Liver (tissue), 9 donors: ENCODE data around the gene RBM15. TPM values are rescaled to one million over a fixed set of nuclear protein-coding genes. Genes with fewer than 3 reads are reported as not detected.
A peak's percentile ranks its signal among the peaks of the same experiment; 100 is the strongest.

Experiments used
- DNase-seq: peaks from one replicate; pipeline ENCODE4 v3.0.0-alpha.2; 2017; ENCODE audit warnings: low spot score
- H3K27ac ChIP-seq, 2 donors: one replicate each; pipeline ENCODE4 v1.7.0; 2013; ENCODE audit warnings: inconsistent platforms in 2 of 2, low read length in 2 of 2, control low read depth in 1 of 2, low read depth in 1 of 2, mild to moderate bottlenecking in 1 of 2
- H3K27me3 ChIP-seq, 4 donors: one replicate each; pipeline versions ENCODE4 v1.6.1 to v1.7.0; 2013; ENCODE audit warnings: low read length in 3 of 4, inconsistent platforms in 1 of 4, mild to moderate bottlenecking in 1 of 4, moderate library complexity in 1 of 4; ENCODE audit not compliant: control insufficient read depth in 4 of 4, insufficient read depth in 4 of 4
- H3K36me3 ChIP-seq, 4 donors: one replicate each; pipeline versions ENCODE4 v1.6.1 to v1.7.0; 2013; ENCODE audit warnings: low read length in 3 of 4, mild to moderate bottlenecking in 3 of 4, low read depth in 1 of 4, moderate library complexity in 1 of 4; ENCODE audit not compliant: control insufficient read depth in 4 of 4, insufficient read depth in 3 of 4
- H3K4me1 ChIP-seq, 4 donors: one replicate each; pipeline versions ENCODE4 v1.6.1 to v1.7.0; 2013; ENCODE audit warnings: low read length in 3 of 4, mild to moderate bottlenecking in 3 of 4, moderate library complexity in 1 of 4; ENCODE audit not compliant: control insufficient read depth in 4 of 4, insufficient read depth in 4 of 4
- H3K4me3 ChIP-seq, 3 donors: one replicate each; pipeline versions ENCODE4 v1.6.1 to v1.7.0; 2013; ENCODE audit warnings: low read length in 3 of 3, control low read depth in 1 of 3, low read depth in 1 of 3, mild to moderate bottlenecking in 1 of 3
- H3K9ac ChIP-seq, 2 donors: one replicate each; pipeline ENCODE4 v1.7.0; 2013; ENCODE audit warnings: low read length in 2 of 2, mild to moderate bottlenecking in 2 of 2, moderate library complexity in 2 of 2, control low read depth in 1 of 2, low read depth in 1 of 2
- H3K9me3 ChIP-seq, 4 donors: one replicate each; pipeline versions ENCODE4 v1.6.1 to v1.7.0; 2013; ENCODE audit warnings: low read length in 3 of 4; ENCODE audit not compliant: control insufficient read depth in 4 of 4
- ATF3 ChIP-seq: IDR thresholded peaks from 2 replicates; pipeline ENCODE4 v1.6.1; 2016; ENCODE audit warnings: antibody characterized with exemption
- EGR1 ChIP-seq, 2 donors: IDR thresholded peaks; 2 replicates each; pipeline ENCODE4 v1.6.1; 2016 to 2018; ENCODE audit warnings: antibody characterized with exemption in 2 of 2, low read depth in 2 of 2
- FOXA1 ChIP-seq: IDR thresholded peaks from 2 replicates; pipeline ENCODE4 v1.6.1; 2016; ENCODE audit warnings: antibody characterized with exemption
- FOXA2 ChIP-seq: IDR thresholded peaks from 2 replicates; pipeline ENCODE4 v1.6.1; 2016; ENCODE audit warnings: antibody characterized with exemption
- GABPA ChIP-seq, 2 donors: IDR thresholded peaks in 1 of 2; conservative IDR thresholded peaks in 1 of 2; 2 replicates each; pipeline ENCODE4 v1.6.1; 2016; ENCODE audit warnings: antibody characterized with exemption in 2 of 2, mild to moderate bottlenecking in 1 of 2, moderate library complexity in 1 of 2
- HNF4A ChIP-seq, 2 donors: conservative IDR thresholded peaks; 2 replicates each; pipeline ENCODE4 v1.6.1; 2016; ENCODE audit warnings: antibody characterized with exemption in 2 of 2, mild to moderate bottlenecking in 2 of 2
- HNF4G ChIP-seq: IDR thresholded peaks from 2 replicates; pipeline ENCODE4 v1.6.1; 2016; ENCODE audit warnings: antibody characterized with exemption
- JUND ChIP-seq, 2 donors: IDR thresholded peaks; 2 replicates each; pipeline ENCODE4 v1.6.1; 2016; ENCODE audit warnings: antibody characterized with exemption in 2 of 2
- NR2F2 ChIP-seq: IDR thresholded peaks from 2 replicates; pipeline ENCODE4 v1.6.1; 2016; ENCODE audit warnings: antibody characterized with exemption
- RAD21 ChIP-seq, 2 donors: IDR thresholded peaks; 2 replicates each; pipeline ENCODE4 v1.6.1; 2016; ENCODE audit warnings: antibody characterized with exemption in 2 of 2, mild to moderate bottlenecking in 2 of 2
- SP1 ChIP-seq: IDR thresholded peaks from 2 replicates; pipeline ENCODE4 v1.6.1; 2018; ENCODE audit warnings: antibody characterized with exemption, mild to moderate bottlenecking
- TAF1 ChIP-seq: conservative IDR thresholded peaks from 2 replicates; pipeline ENCODE4 v1.6.1; 2016; ENCODE audit warnings: antibody characterized with exemption, mild to moderate bottlenecking
- YY1 ChIP-seq: IDR thresholded peaks from 2 replicates; pipeline ENCODE4 v1.6.1; 2016; ENCODE audit warnings: antibody characterized with exemption, mild to moderate bottlenecking
- WGBS: extraction: QIAGEN DNeasy Blood & Tissue Kit; methylation state at CpG from one replicate; pipeline ENCODE4 v1.1.7; 2013; 5-methylcytosine and 5-hydroxymethylcytosine counted together
- polyA plus RNA-seq, 2 donors: library from polyadenylated mRNA; stranded (reverse) in 1 of 2; unstranded in 1 of 2; fragments of 200-250 nt in 1 of 2; fragments of >200 nt in 1 of 2; fragmentation: Nextera tagmentation in 1 of 2; extraction: Ambion mirVana in 1 of 2; gene quantifications; one replicate each; pipeline versions ENCODE4 v1.2.1 to v1.2.3, GENCODE V29; 2013 to 2015
- total RNA-seq, 2 donors: library from RNA; depleted of rRNA; stranded (reverse); fragments of >200 nt; gene quantifications; one replicate each; pipeline ENCODE4 v1.2.3, GENCODE V29; 2014
- TF ChIP-seq, protein P1 (sequence below): IDR thresholded peaks from 2 replicates; pipeline ENCODE4 v1.6.1; 2016; ENCODE audit warnings: antibody characterized with exemption, mild to moderate bottlenecking
- TF ChIP-seq, protein P2 (sequence below): IDR thresholded peaks from 2 replicates; pipeline ENCODE4 v1.6.1; 2016; ENCODE audit warnings: antibody characterized with exemption
- TF ChIP-seq, protein P3 (sequence below): fragments of 150-350 bp; IDR thresholded peaks from 2 replicates; pipeline ENCODE4 v1.5.1; 2017; ENCODE audit warnings: improper control_type of control experiment, low read depth, low read length; ENCODE audit not compliant: missing input control
- TF ChIP-seq, protein P4 (sequence below): IDR thresholded peaks from 2 replicates; pipeline ENCODE4 v1.6.1; 2016; ENCODE audit warnings: antibody characterized with exemption
- donor health status: healthy.
- donor health status: healthy.
- donor health status: healthy.
- donor health status: healthy.
- donor health status: healthy.

Gene RBM15
- total and polyA plus RNA-seq, 4 donors: 2.4 to 34.0 (median 15.0) TPM

DNA sequence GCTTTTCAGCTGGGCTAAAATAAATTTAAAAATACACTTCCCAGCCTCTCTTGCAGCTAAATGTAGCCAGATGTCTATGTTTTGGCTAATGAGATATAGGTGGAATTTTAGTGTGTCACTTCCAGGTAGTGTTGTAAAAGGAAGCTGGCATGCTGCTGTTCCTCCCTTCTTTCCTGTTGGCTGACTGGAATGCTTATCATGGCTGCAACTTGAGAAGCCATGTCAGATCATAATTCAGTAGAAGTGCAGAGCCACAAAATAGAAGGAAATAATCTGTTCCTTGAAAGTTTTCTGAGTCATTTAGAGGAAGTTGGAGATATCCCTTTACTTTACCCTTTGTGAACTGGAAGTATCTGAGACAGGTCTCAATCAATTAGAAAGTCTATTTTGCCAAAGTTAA is 10.9 kb upstream of the RBM15 start:
- Histone ChIP-seq H3K27me3 (no peaks in the 10 kb centered on the region), H3K36me3 (no peaks in the 10 kb centered on the region), H3K9ac (no peak overlapping the region), H3K4me1 (no peaks in the 10 kb centered on the region), H3K27ac (no peak overlapping the region), H3K9me3 (no peaks in the 10 kb centered on the region), H3K4me3 (no peak overlapping the region)
- no peak for TF ChIP-seq ATF3
- no peak for TF ChIP-seq GABPA (IDR thresholded peaks at IDR 0.05 in 1 of 2, conservative IDR thresholded peaks at IDR 0.05 in 1 of 2)
- no peak for DNase-seq

DNA sequence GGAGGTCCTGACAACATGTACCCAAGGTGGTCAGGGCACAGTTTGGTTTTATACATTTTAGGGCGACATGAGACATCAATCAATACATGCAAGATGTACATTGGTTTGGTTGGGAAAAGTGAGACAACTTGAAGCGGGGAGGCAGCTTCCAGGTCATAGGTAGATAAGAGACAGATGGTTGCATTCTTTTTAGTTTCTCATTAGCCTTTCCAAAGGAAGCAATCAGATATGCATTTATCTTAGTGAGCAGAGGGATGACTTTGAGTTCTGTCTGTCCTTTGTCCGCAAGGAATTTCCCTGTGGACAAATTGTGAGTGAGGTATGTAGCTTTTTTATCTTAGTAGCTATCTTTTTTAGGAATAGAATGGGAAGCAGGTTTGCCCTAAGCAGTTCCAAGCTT is 10.5 kb upstream of the RBM15 start:
- DNase-seq: no peak
- Histone ChIP-seq H3K27ac (no peak overlapping the region), H3K4me3 (no peak overlapping the region), H3K27me3 (no peaks in the 10 kb centered on the region), H3K4me1 (no peaks in the 10 kb centered on the region), H3K9ac (no peak overlapping the region), H3K36me3 (no peaks in the 10 kb centered on the region), H3K9me3 (no peaks in the 10 kb centered on the region)
- TF ChIP-seq SP1 (no peak), HNF4G (no peak), TAF1 (no peak)
- TF ChIP-seq, protein P1, sequence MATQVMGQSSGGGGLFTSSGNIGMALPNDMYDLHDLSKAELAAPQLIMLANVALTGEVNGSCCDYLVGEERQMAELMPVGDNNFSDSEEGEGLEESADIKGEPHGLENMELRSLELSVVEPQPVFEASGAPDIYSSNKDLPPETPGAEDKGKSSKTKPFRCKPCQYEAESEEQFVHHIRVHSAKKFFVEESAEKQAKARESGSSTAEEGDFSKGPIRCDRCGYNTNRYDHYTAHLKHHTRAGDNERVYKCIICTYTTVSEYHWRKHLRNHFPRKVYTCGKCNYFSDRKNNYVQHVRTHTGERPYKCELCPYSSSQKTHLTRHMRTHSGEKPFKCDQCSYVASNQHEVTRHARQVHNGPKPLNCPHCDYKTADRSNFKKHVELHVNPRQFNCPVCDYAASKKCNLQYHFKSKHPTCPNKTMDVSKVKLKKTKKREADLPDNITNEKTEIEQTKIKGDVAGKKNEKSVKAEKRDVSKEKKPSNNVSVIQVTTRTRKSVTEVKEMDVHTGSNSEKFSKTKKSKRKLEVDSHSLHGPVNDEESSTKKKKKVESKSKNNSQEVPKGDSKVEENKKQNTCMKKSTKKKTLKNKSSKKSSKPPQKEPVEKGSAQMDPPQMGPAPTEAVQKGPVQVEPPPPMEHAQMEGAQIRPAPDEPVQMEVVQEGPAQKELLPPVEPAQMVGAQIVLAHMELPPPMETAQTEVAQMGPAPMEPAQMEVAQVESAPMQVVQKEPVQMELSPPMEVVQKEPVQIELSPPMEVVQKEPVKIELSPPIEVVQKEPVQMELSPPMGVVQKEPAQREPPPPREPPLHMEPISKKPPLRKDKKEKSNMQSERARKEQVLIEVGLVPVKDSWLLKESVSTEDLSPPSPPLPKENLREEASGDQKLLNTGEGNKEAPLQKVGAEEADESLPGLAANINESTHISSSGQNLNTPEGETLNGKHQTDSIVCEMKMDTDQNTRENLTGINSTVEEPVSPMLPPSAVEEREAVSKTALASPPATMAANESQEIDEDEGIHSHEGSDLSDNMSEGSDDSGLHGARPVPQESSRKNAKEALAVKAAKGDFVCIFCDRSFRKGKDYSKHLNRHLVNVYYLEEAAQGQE: no peak
- WGBS: 98% methylated on average over 3 of the region's 3 CpGs

GRCh38 chr1:110335265-110335664 is 3.9 kb upstream of the RBM15 start:
- Histone ChIP-seq H3K9me3 (no peaks in the 10 kb centered on the region), H3K27me3 (no peaks in the 10 kb centered on the region), H3K4me3 (no peak overlapping the region), H3K36me3 (no peaks in the 10 kb centered on the region), H3K4me1 (peaks cover 3 to 24% (median 12%) of the 10 kb centered on the region in 4 donors), H3K9ac (no peak overlapping the region), H3K27ac (peak overlapping the region in 1 of 2 donors; percentile 45)
- no peak for DNase-seq
- WGBS: 43% methylated on average over 1 of the region's 1 CpG
- TF ChIP-seq GABPA (IDR thresholded peaks at IDR 0.05 in 1 of 2, conservative IDR thresholded peaks at IDR 0.05 in 1 of 2): no peak
- peak; percentile 77 for TF ChIP-seq YY1
- TF ChIP-seq TAF1: no peak
- TF ChIP-seq EGR1 (IDR thresholded peaks at IDR 0.05; ENCODE audit: low read depth in 2 of 2): no peak
- TF ChIP-seq ATF3: no peak
- TF ChIP-seq FOXA1: peak; percentile 21
- no peak for TF ChIP-seq JUND (IDR thresholded peaks at IDR 0.05)
- peak; percentile 92 for TF ChIP-seq SP1
- TF ChIP-seq HNF4A (conservative IDR thresholded peaks at IDR 0.05): peak; percentile 86 to 94
- TF ChIP-seq, protein P2, sequence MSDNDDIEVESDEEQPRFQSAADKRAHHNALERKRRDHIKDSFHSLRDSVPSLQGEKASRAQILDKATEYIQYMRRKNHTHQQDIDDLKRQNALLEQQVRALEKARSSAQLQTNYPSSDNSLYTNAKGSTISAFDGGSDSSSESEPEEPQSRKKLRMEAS: peak; percentile 72
- TF ChIP-seq NR2F2: no peak
- TF ChIP-seq RAD21 (IDR thresholded peaks at IDR 0.05): no peak
- peak; percentile 24 for TF ChIP-seq FOXA2
- TF ChIP-seq, protein P3, sequence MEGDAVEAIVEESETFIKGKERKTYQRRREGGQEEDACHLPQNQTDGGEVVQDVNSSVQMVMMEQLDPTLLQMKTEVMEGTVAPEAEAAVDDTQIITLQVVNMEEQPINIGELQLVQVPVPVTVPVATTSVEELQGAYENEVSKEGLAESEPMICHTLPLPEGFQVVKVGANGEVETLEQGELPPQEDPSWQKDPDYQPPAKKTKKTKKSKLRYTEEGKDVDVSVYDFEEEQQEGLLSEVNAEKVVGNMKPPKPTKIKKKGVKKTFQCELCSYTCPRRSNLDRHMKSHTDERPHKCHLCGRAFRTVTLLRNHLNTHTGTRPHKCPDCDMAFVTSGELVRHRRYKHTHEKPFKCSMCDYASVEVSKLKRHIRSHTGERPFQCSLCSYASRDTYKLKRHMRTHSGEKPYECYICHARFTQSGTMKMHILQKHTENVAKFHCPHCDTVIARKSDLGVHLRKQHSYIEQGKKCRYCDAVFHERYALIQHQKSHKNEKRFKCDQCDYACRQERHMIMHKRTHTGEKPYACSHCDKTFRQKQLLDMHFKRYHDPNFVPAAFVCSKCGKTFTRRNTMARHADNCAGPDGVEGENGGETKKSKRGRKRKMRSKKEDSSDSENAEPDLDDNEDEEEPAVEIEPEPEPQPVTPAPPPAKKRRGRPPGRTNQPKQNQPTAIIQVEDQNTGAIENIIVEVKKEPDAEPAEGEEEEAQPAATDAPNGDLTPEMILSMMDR: no peak
- TF ChIP-seq, protein P4, sequence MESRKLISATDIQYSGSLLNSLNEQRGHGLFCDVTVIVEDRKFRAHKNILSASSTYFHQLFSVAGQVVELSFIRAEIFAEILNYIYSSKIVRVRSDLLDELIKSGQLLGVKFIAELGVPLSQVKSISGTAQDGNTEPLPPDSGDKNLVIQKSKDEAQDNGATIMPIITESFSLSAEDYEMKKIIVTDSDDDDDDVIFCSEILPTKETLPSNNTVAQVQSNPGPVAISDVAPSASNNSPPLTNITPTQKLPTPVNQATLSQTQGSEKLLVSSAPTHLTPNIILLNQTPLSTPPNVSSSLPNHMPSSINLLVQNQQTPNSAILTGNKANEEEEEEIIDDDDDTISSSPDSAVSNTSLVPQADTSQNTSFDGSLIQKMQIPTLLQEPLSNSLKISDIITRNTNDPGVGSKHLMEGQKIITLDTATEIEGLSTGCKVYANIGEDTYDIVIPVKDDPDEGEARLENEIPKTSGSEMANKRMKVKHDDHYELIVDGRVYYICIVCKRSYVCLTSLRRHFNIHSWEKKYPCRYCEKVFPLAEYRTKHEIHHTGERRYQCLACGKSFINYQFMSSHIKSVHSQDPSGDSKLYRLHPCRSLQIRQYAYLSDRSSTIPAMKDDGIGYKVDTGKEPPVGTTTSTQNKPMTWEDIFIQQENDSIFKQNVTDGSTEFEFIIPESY: peak; percentile 72
- TF ChIP-seq, protein P1: peak; percentile 31
